GM12878 (cell line): ENCODE measurements around the gene RGS1. TPM values are rescaled to one million over a fixed set of nuclear protein-coding genes. Genes with fewer than 3 reads are reported as not detected.

Experiments used
- BRCA1 ChIP-seq: IDR thresholded peaks from 2 replicates; pipeline ENCODE4 v1.6.1; 2011; ENCODE audit warnings: low read depth, low read length, improper control_type of control experiment
- CBFB ChIP-seq: IDR thresholded peaks from 2 replicates; pipeline ENCODE4 v1.6.1; 2016; ENCODE audit warnings: antibody characterized with exemption, low read depth
- ETV6 ChIP-seq, 2 experiments: fragments of 450-650 bp in 1 of 2; IDR thresholded peaks in 1 of 2; conservative IDR thresholded peaks in 1 of 2; 2 replicates each; pipeline ENCODE4 v1.6.1; 2014; ENCODE audit warnings: antibody characterized with exemption in 1 of 2, borderline replicate concordance in 1 of 2, low read depth in 1 of 2, mild to moderate bottlenecking in 1 of 2, moderate library complexity in 1 of 2
- IKZF1 ChIP-seq: fragments of 450-650 bp; conservative IDR thresholded peaks from 2 replicates; pipeline ENCODE4 v1.6.1; 2017; ENCODE audit warnings: antibody characterized with exemption, mild to moderate bottlenecking
- IKZF2 ChIP-seq, 2 experiments: fragments of 450-650 bp; IDR thresholded peaks; 2 replicates each; pipeline ENCODE4 v1.6.1; 2017; ENCODE audit warnings: mild to moderate bottlenecking in 2 of 2, moderate library complexity in 2 of 2
- NFYB ChIP-seq: IDR thresholded peaks from 2 replicates; pipeline ENCODE4 v1.6.1; 2011; ENCODE audit warnings: low read depth, mild to moderate bottlenecking, low read length, improper control_type of control experiment, moderate library complexity; ENCODE audit not compliant: insufficient read depth
- RB1 ChIP-seq: fragments of 450-650 bp; formaldehyde crosslinking; IDR thresholded peaks from 2 replicates; pipeline ENCODE4 v1.6.1; 2017; ENCODE audit warnings: mild to moderate bottlenecking, borderline replicate concordance
- SMARCA5 ChIP-seq: fragments of 450-650 bp; IDR thresholded peaks from 2 replicates; pipeline ENCODE4 v1.6.1; 2017; ENCODE audit warnings: mild to moderate bottlenecking
- SREBF2 ChIP-seq: IDR thresholded peaks from 2 replicates; pipeline ENCODE4 v1.6.1; 2012; ENCODE audit warnings: mild to moderate bottlenecking, low read length
- TARDBP ChIP-seq: IDR thresholded peaks from 2 replicates; pipeline ENCODE4 v1.6.1; 2016; ENCODE audit warnings: borderline replicate concordance
- USF1 ChIP-seq: IDR thresholded peaks from 2 replicates; pipeline ENCODE4 v1.6.1; 2011; ENCODE audit warnings: borderline replicate concordance, low read depth, mild to moderate bottlenecking, moderate library complexity, mixed read lengths, low read length; ENCODE audit not compliant: insufficient read depth; ENCODE audit errors: extremely low read length
- WRNIP1 ChIP-seq: IDR thresholded peaks from 2 replicates; pipeline ENCODE4 v1.6.1; 2011; ENCODE audit warnings: low read depth, low read length, improper control_type of control experiment, borderline replicate concordance
- YY1 ChIP-seq: IDR thresholded peaks from 2 replicates; pipeline ENCODE4 v1.6.1; 2011; ENCODE audit warnings: low read depth, mild to moderate bottlenecking, low read length
- ZBTB4 ChIP-seq: fragments of 450-650 bp; formaldehyde crosslinking; IDR thresholded peaks from 2 replicates; pipeline ENCODE4 v1.4.0; 2022; ENCODE audit warnings: mild to moderate bottlenecking, moderate library complexity
- polyA plus RNA-seq, 11 experiments: library from polyadenylated mRNA; depleted of rRNA in 4 of 11; unstranded in 6 of 11; stranded (reverse) in 5 of 11; fragments of >200 nt; fragmentation: Nextera tagmentation in 4 of 11; fragmentation: Illumina TruSeq in 1 of 11; extraction: Ambion mirVana in 4 of 11; extraction: Trizol in 1 of 11; gene quantifications; 1 replicate in 1 of 11; 2 replicates in 10 of 11; pipeline versions ENCODE4 v1.2.1 to v1.2.3, GENCODE V29; 2011 to 2016; ENCODE audit warnings: inconsistent platforms in 2 of 11, missing spikeins in 2 of 11, low read depth in 1 of 11
- total RNA-seq, 4 experiments: library from RNA; depleted of rRNA in 3 of 4; stranded (reverse); fragments of >200 nt in 3 of 4; fragmentation: Illumina TruSeq in 1 of 4; extraction: Trizol in 1 of 4; gene quantifications; 2 replicates each; pipeline versions ENCODE4 v1.2.1 to v1.2.3, GENCODE V29; 2013 to 2021
- TF ChIP-seq, protein P1 (sequence below): IDR thresholded peaks from 2 replicates; pipeline ENCODE4 v1.6.1; 2012; ENCODE audit warnings: improper control_type of control experiment, low read depth, low read length; ENCODE audit not compliant: insufficient replicate concordance
- TF ChIP-seq, protein P2 (sequence below): IDR thresholded peaks from 2 replicates; pipeline ENCODE4 v1.6.1; 2012; ENCODE audit warnings: low read length, inconsistent platforms

RGS1 gene
- total and polyA plus RNA-seq, 10 of the 15 experiments (the other 5 are each of a cell fraction or from before 2014, with no cell fraction given): 20.7 to 882 (median 45.9) TPM

GRCh38 chr1:192550922-192551534 is 24.5 kb upstream of the RGS1 start (continued):
- TF ChIP-seq, protein P1, sequence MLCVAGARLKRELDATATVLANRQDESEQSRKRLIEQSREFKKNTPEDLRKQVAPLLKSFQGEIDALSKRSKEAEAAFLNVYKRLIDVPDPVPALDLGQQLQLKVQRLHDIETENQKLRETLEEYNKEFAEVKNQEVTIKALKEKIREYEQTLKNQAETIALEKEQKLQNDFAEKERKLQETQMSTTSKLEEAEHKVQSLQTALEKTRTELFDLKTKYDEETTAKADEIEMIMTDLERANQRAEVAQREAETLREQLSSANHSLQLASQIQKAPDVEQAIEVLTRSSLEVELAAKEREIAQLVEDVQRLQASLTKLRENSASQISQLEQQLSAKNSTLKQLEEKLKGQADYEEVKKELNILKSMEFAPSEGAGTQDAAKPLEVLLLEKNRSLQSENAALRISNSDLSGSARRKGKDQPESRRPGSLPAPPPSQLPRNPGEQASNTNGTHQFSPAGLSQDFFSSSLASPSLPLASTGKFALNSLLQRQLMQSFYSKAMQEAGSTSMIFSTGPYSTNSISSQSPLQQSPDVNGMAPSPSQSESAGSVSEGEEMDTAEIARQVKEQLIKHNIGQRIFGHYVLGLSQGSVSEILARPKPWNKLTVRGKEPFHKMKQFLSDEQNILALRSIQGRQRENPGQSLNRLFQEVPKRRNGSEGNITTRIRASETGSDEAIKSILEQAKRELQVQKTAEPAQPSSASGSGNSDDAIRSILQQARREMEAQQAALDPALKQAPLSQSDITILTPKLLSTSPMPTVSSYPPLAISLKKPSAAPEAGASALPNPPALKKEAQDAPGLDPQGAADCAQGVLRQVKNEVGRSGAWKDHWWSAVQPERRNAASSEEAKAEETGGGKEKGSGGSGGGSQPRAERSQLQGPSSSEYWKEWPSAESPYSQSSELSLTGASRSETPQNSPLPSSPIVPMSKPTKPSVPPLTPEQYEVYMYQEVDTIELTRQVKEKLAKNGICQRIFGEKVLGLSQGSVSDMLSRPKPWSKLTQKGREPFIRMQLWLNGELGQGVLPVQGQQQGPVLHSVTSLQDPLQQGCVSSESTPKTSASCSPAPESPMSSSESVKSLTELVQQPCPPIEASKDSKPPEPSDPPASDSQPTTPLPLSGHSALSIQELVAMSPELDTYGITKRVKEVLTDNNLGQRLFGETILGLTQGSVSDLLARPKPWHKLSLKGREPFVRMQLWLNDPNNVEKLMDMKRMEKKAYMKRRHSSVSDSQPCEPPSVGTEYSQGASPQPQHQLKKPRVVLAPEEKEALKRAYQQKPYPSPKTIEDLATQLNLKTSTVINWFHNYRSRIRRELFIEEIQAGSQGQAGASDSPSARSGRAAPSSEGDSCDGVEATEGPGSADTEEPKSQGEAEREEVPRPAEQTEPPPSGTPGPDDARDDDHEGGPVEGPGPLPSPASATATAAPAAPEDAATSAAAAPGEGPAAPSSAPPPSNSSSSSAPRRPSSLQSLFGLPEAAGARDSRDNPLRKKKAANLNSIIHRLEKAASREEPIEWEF: peak; percentile 26
- TF ChIP-seq RB1 (no peak), ZBTB4 (CRISPR knock-in tag) (no peak), SMARCA5 (peak; percentile 57; the same call in 1 of the 2 replicates), YY1 (peak; percentile 28; the same call in 1 of the 2 replicates), BRCA1 (no peak), NFYB (no peak), IKZF1 (peak; percentile 98), ETV6 (conservative IDR thresholded peaks at IDR 0.05 in 1 of 2, IDR thresholded peaks at IDR 0.05 in 1 of 2; ENCODE audit: borderline replicate concordance in 1 of 2, low read depth in 1 of 2) (peak in 1 of 2 experiments; percentile 58; a peak in 1 of 4 replicates), USF1 (no peak), IKZF2 (IDR thresholded peaks at IDR 0.05) (peak; percentile 98), SREBF2 (no peak), WRNIP1 (no peak), CBFB (no peak; the same call in 1 of the 2 replicates), TARDBP (no peak)
- TF ChIP-seq, protein P2, sequence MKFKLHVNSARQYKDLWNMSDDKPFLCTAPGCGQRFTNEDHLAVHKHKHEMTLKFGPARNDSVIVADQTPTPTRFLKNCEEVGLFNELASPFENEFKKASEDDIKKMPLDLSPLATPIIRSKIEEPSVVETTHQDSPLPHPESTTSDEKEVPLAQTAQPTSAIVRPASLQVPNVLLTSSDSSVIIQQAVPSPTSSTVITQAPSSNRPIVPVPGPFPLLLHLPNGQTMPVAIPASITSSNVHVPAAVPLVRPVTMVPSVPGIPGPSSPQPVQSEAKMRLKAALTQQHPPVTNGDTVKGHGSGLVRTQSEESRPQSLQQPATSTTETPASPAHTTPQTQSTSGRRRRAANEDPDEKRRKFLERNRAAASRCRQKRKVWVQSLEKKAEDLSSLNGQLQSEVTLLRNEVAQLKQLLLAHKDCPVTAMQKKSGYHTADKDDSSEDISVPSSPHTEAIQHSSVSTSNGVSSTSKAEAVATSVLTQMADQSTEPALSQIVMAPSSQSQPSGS: peak; percentile 64
